Measurements from ENCODE around the gene CNOT8. TPM values are rescaled to one million over a fixed set of nuclear protein-coding genes. Genes with fewer than 3 reads are reported as not detected.
A peak's percentile ranks its signal among the peaks of the same experiment; 100 is the strongest.

The CNOT8 gene
- total RNA-seq, 1 donor from 2014 or later = 56.4 TPM

DNA sequence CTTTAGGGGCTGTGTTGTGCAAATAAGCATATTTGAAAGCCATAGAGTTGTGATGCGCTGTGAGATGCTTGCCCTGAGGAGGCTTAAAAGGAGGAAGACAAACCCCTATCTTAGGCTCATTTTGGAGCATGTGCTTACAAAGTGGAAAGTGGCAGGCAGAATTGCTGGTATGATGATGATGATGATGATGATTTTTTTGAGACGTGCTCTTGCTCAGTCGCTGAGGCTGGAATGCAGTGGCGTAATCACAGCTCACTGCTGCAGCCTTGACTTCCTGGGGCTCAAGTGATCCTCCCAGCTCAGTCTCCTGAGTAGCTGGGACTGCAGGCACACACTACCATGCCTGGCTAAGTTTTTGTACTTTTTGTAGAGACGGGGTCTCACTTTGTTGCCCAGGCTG is 1.7 kb downstream of the CNOT8 start:
- Mint-ChIP-seq H3K36me3 (ENCODE audit: insufficient read depth) (peaks cover 4% of the 10 kb centered on the region), H3K9me3 (ENCODE audit: low read depth) (no peaks in the 10 kb centered on the region), H3K4me3 (ENCODE audit: low read depth) (peak overlapping the region; percentile 90), H3K27ac (peak overlapping the region; percentile 73), H3K4me1 (ENCODE audit: low read depth) (peaks cover 24% of the 10 kb centered on the region), H3K27me3 (no peaks in the 10 kb centered on the region)
- no peak for TF ChIP-seq CTCF (IDR thresholded peaks at IDR 0.05; ENCODE audit: unreplicated experiment)
- DNase-seq (ENCODE audit: low spot score, unreplicated experiment) = no peak

DNA sequence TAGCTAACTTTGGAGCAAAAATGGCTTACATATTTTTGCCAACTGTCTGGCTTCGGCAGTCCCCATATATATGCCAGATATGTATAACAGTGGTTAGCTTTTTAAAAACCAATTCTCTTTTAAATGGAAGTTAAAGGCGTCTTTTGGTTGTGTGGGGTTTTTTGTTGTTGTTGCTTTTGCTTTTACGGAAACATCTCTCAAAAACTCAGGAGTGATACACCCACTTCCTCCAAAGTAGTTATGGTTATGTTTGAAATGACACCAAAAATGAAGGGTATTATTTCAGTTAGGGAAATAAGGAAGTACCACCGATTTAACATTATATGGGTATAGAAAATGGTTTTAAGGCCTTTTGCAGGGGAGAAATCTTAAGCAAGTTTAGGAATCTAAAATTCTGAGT is 2.3 kb downstream of the CNOT8 start:
- peak overlapping the region; percentile 90 for H3K4me3 Mint-ChIP-seq (ENCODE audit: low read depth)
- peaks cover 9% of the 10 kb centered on the region for H3K36me3 Mint-ChIP-seq (ENCODE audit: insufficient read depth)

GRCh38 chr5:154861946-154862345 is 3.5 kb downstream of the CNOT8 start:
- no peak for DNase-seq (ENCODE audit: low spot score, unreplicated experiment)

More for the DNA sequence above, 2.3 kb downstream of the CNOT8 start:
- no peak for TF ChIP-seq CTCF (IDR thresholded peaks at IDR 0.05; ENCODE audit: unreplicated experiment)
- DNase-seq (ENCODE audit: low spot score, unreplicated experiment) = no peak
- Mint-ChIP-seq H3K27ac (no peak overlapping the region), H3K9me3 (ENCODE audit: low read depth) (no peaks in the 10 kb centered on the region), H3K27me3 (no peaks in the 10 kb centered on the region), H3K4me1 (ENCODE audit: low read depth) (peaks cover 24% of the 10 kb centered on the region)

DNA sequence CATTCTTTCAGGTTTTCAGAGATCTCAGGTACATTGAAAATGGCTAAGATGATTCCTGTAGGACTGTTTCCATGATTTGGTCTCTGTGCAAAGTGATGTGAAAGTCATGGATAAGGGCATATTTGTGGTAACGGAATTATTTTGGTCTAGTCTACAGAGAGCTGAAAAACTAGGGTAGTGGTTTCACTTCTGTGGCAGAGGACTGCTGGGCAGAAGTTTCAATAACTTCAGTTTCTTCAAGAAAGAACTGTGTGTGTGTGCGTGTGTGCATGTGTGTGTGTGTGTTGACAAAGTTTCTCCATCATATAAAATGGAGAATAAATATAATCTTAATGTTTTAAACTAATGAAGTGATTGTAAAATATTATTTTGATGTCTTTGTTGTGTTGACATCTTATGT is 4.3 kb downstream of the CNOT8 start:
- Mint-ChIP-seq H3K27ac (peak overlapping the region; percentile 31), H3K9me3 (ENCODE audit: low read depth) (no peaks in the 10 kb centered on the region), H3K36me3 (ENCODE audit: insufficient read depth) (peaks cover 14% of the 10 kb centered on the region), H3K4me1 (ENCODE audit: low read depth) (peaks cover 20% of the 10 kb centered on the region), H3K4me3 (ENCODE audit: low read depth) (no peak overlapping the region), H3K27me3 (no peaks in the 10 kb centered on the region)
- no peak for TF ChIP-seq CTCF (IDR thresholded peaks at IDR 0.05; ENCODE audit: unreplicated experiment)
- no peak for DNase-seq (ENCODE audit: low spot score, unreplicated experiment)

More at GRCh38 chr5:154861946-154862345, 3.5 kb downstream of the CNOT8 start:
- peaks cover 11% of the 10 kb centered on the region for H3K36me3 Mint-ChIP-seq (ENCODE audit: insufficient read depth)
- TF ChIP-seq CTCF (IDR thresholded peaks at IDR 0.05; ENCODE audit: unreplicated experiment) = no peak
- no peak overlapping the region for H3K27ac Mint-ChIP-seq
- no peaks in the 10 kb centered on the region for H3K27me3 Mint-ChIP-seq
- peaks cover 20% of the 10 kb centered on the region for H3K4me1 Mint-ChIP-seq (ENCODE audit: low read depth)
- H3K4me3 Mint-ChIP-seq (ENCODE audit: low read depth) = no peak overlapping the region
- no peaks in the 10 kb centered on the region for H3K9me3 Mint-ChIP-seq (ENCODE audit: low read depth)

- H3K27me3 Mint-ChIP-seq = no peaks in the 10 kb centered on the region
- no peak overlapping the region for H3K4me3 Mint-ChIP-seq (ENCODE audit: low read depth)
- peaks cover 20% of the 10 kb centered on the region for H3K4me1 Mint-ChIP-seq (ENCODE audit: low read depth)
- H3K27ac Mint-ChIP-seq = no peak overlapping the region
- no peaks in the 10 kb centered on the region for H3K9me3 Mint-ChIP-seq (ENCODE audit: low read depth)
- peaks cover 14% of the 10 kb centered on the region for H3K36me3 Mint-ChIP-seq (ENCODE audit: insufficient read depth)
- DNase-seq (ENCODE audit: low spot score, unreplicated experiment) = no peak
- no peak for TF ChIP-seq CTCF (IDR thresholded peaks at IDR 0.05; ENCODE audit: unreplicated experiment)
These were observed 5.1 kb downstream of the CNOT8 start for GRCh38 chr5:154863291-154864080.
